ENCODE measurements around the gene CLCN4.

The CLCN4 gene

DNA sequence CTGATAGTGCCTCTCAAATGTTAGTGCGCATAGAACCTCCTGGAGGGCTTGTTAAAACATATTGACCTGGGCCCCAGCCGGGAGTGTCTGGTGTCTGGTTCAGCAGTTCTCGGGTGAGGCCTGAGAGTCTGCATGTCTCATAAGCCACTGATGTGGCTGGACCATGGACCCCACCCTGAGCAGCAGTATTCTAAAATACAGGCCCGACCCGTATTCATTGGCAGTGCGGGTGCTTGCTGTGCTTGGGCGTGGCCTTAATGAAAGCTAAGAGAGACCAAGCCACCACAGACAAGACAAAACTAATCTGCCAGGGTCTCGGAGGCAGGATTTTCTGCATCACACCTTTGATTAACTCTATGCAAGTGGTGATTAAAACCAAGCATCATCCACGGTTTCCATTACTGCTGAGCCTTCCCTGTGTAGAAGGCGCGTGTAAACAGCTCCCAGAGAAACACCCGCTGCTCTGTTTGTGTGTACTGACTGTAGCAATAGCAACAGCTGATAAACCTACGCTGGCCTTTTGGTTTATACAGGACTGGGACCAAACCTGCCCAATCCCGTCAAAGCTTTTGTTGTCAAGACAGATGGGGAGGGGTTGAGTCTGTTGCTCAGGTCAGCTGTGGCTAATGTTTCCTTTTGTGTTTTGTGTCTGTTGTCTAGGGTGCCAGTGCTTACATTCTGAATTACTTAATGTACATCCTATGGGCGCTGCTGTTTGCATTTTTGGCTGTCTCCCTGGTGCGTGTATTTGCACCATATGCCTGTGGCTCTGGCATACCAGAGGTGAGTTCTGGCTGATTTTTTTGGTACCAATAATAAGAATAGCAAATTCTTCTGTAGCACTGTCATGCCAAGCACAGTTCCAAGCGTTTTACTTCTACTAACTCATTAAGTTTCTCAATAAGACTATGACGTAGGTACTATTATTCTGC lies 40.8 kb downstream of the CLCN4 start:
- DNase-seq (ENCODE audit: low read depth): no peak

DNA sequence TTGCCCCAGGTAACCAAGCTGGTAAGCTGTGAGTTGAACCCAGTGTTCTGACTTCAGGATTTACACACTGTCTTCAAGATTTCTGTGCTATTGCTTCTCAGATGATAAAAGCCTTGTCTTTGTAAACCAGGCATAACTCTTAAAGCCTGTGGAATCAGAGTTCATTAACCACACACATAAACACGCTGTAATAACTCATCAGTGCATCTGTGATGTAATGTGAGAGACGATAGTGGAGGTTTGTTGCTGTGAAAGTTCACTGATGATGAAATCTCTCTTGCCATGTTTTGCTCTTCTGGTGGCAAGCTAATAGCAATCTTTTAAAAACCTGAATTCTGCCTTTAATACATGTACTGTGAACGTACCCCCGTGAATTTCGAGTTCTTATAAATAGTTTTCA lies 41.5 kb downstream of the CLCN4 start:
- DNase-seq (ENCODE audit: low read depth): no peak

DNA sequence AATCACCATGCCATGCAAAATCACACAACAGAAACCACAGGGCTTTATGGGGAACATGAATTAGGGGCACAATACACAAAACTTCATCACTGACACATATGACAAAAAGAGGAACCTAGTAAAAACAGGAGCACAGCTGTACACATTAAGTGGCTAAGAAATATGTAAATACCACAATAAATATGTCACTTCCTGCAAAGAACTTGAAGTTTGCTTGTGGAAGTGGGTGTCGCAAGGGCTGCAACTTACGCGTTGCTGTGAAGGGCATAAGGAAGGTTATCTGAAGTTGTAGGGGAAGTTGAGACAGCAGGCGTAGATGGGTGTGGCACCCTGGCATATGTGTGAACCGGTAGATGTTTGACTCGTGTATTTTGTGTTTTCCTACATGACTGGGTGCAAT lies 42.4 kb downstream of the CLCN4 start:
- DNase-seq (ENCODE audit: low read depth): no peak

DNA sequence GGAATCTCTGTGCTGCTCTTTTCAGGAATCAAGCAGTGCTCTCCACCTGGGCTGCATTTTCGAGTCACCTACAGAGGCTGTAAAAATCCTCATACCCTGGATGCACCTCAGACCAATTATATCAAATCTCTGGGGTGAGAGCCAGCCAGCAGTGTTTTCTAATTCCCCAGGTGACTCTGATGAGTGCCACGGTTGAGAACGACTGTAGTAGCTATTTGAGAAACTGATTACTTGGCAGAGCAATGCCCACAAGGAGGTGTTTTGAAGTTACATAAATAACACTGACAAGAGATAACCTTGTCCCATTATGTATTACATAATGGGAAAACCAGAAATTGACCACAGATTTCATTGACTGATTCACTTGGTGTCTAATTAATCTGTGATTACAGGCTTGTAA lies 46.8 kb downstream of the CLCN4 start:
- no peak for DNase-seq (ENCODE audit: low read depth)

DNA sequence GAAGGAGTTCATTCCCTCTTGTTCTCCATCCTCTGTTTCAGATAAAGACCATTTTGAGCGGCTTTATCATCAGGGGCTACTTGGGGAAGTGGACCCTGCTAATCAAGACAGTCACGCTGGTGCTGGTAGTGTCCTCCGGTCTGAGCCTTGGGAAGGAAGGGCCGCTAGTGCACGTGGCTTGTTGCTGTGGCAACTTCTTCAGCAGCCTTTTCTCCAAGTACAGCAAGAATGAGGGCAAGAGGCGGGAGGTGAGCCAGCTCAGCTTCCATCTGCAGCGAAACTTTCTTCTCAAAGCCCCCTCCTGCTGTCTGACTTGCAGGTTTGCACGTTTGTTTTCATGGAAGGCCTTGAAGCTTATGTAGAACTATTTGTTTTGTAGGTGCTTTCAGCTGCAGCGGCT lies 49.5 kb downstream of the CLCN4 start:
- DNase-seq (ENCODE audit: low read depth): no peak

DNA sequence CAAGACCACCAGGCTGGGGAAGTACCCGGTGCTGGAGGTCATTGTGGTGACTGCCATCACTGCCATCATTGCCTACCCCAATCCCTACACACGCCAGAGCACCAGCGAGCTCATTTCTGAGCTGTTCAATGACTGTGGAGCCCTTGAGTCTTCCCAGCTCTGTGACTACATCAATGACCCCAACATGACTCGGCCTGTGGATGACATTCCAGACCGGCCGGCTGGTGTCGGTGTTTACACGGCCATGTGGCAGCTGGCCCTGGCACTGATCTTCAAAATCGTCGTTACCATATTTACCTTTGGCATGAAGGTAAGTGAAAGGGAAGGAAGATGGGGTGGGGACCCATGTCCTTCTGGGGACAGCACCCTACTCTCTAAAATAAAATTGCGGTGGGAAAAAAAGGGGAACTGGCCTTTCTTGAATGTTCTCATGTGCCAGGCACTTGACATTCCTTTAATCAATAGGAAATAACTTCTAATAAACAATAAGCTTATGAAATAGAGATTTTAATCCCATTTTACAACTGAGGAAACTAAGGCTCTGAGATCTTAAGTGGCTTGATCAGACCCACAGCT lies 51.6 kb downstream of the CLCN4 start:
- no peak for DNase-seq (ENCODE audit: low read depth)

DNA sequence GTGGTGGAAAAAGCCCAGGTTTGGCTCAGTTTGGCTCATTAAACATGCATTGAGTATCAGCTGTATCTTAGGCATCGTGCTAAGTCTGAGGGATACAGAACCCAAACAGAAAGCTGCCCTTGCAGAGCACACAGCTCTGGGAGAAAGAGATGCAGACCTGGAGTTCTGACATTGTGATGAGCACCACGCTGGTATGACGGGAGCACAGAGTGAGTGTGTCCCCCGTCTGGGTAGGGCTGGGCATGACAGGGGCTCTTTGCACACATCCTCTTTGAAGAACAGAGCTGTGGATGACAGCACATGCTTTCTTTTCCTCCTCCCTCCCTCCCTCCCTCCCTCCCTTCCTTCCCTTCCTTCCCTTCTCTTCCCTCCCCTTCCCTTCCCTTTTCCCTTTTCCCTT lies 52.2 kb downstream of the CLCN4 start:
- no peak for DNase-seq (ENCODE audit: low read depth)

DNA sequence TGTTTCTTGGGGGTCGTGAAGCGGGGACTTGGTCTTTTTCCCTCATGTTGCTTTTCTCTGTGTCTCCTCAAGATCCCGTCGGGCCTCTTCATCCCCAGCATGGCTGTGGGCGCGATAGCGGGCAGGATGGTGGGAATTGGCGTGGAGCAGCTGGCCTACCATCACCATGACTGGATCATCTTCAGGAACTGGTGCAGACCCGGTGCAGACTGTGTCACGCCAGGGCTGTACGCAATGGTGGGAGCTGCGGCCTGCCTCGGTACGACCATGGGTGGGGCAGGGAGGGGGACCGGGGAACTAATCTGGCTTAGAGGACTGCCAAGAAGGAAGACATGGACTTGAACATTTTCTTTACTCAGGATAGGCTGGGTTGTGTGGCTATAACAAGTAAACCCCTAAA lies 55.6 kb downstream of the CLCN4 start:
- no peak for DNase-seq (ENCODE audit: low read depth)

DNA sequence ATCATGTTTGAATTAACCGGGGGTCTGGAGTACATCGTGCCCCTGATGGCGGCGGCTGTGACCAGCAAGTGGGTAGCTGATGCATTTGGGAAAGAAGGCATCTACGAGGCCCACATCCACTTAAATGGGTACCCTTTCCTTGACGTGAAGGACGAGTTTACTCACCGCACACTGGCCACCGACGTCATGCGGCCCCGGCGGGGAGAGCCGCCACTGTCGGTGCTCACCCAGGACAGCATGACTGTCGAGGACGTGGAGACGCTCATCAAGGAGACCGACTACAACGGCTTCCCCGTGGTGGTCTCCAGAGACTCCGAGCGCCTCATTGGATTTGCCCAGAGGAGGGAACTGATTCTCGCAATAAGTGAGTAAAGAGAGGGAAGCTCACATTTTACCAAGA lies 56.9 kb downstream of the CLCN4 start:
- DNase-seq (ENCODE audit: low read depth): no peak

DNA sequence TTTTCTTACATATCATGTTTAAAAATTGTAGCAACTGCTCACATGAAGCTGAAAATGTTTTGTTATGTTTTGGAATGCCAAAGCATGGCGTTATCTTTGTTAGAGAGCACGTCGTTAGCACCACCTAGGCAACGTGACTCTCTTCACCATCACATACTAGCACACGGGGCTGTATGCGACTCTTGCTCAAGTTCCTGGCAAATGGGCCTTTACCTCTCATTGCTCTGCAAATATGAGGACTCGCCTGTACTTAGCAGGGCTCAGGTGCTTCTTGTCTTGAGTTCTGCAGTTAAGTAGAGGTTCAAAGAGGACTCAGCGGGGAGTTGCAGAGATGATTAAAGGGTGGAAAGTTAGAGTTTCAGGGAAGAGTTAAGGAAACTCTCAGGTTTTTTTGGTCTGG lies 59.4 kb downstream of the CLCN4 start:
- no peak for DNase-seq (ENCODE audit: low read depth)

DNA sequence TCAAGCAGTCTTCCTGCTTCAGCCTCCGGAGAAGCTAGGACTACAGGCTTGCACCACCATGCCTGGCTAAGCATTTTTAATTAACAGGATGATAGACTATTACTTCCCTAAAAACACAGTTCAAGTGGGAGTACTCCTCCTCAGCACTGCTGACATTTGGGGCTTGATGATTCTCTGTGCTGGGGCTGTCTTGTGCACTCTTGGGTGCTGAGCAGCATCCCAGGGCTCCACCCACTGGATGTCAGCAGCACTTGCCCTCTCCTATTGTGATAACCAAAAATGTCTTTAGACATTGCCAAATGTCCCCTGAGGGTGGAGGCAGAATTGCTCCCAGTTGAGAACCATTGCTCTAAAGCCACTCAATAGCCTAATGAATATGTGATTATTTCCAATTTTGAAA lies 60.4 kb downstream of the CLCN4 start:
- DNase-seq (ENCODE audit: low read depth): no peak

DNA sequence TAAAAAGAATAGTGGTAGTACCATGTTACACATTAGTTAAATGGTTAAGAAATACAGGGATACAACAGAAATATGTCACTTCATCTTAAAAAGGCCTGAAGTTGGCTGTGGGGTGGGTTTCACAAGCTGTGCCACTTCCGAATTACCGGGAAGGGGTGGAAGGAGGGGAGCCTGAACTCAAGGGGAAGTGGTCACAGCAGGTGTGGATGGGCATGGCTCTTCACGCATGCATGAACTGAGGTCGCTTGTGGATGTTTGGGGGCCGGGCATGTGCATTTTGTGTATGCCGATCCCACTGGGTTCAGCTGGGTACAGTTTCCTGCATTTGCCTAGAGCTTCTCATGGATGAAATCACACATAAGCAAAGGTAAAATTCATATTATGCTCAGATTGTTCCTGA lies 64.9 kb downstream of the CLCN4 start:
- no peak for DNase-seq (ENCODE audit: low read depth)

DNA sequence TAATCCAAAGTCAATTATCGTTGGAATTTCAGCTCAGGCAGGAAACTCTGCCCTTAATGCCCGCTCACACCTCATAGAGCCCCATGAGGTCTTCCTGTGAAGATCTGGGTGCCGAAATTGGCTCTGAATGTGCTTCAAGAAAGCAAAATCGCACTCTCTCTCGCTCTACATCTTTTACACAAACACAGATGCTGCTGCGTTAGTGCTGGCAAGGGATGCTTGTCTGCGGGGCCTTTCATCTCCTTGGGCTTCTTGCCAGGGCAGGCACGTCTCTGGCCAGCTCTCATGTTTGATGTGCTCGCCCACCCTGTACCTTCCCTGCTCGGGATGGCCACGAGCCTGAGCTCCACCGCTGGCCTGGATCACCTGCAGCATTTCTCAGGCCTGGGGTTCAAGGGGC lies 66.5 kb downstream of the CLCN4 start:
- no peak for DNase-seq (ENCODE audit: low read depth)

DNA sequence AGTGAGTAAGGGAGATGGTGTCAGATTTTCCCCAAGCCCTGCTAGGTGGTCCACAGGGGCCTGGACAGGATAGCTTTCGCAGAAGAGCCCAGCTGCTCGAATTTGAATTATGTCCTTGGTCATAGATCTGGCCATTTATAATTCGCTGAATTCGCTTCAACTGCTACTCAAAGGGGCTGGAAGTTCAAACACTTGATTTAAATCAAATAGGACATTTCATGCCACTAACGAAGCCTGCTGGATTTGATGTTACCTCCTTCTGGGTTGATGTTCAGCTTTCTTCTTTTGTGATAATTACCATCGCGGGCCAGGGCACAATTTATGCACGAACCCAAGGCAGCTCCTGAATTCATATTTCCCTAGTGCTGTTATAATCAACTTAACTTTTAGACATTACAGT lies 67.0 kb downstream of the CLCN4 start:
- DNase-seq (ENCODE audit: low read depth): no peak

DNA sequence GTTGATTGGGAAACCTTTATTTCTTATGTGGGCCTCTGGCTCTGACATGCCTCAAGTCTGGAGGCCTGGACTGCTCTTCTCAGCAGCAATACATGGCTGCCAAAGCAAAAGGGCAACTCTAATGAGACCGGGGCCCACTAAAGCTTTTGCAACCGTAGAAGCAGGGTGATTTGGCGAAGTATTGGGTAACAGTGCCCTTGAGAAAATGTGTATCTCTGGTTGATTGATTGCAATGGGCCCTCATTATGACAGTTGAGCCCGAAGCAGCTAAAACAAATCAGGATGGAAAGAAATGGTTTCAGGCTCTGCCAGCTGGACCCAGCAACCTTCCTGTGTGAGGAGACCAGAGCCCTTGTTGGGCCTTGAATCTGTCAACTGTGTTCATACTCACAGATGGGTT lies 73.4 kb downstream of the CLCN4 start:
- no peak for DNase-seq (ENCODE audit: low read depth)

DNA sequence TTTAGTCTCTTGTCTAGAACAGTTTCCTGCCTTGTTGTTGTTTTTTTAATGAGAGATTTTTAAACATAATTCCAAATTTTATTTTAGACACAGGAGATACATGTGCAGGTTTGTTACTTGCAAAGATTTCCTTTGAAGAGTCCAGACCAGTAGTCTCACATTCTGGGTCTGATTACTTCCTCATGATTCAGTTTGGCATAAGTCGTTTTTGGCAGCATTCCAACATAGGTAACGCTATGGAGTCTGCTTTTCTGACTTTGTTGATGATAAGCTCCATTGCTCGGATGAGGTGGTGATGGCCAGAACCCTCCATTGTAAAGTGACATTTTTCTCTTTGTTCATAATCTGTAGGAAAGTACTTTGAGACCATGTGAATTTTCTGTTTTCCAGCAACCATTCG lies 74.7 kb downstream of the CLCN4 start:
- no peak for DNase-seq (ENCODE audit: low read depth)

DNA sequence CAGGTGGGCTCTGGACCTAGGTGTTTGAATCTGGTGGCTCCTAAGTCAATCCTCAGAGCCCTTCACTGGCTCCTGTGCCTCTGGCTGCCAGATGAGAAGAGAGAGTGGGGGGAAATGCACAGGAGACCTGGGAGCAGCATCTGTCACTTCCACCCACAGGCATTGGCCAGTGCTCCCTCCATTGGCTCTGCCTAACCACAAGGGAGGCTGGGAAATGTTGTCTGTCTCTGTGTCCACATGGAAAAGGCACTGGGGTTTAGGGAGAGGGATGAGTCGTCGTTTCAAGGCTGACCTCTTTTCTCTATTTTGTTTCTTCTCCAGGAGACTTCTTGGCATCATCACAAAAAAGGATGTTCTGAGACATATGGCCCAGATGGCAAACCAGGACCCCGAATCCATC lies 76.4 kb downstream of the CLCN4 start:
- no peak for DNase-seq (ENCODE audit: low read depth)

DNA sequence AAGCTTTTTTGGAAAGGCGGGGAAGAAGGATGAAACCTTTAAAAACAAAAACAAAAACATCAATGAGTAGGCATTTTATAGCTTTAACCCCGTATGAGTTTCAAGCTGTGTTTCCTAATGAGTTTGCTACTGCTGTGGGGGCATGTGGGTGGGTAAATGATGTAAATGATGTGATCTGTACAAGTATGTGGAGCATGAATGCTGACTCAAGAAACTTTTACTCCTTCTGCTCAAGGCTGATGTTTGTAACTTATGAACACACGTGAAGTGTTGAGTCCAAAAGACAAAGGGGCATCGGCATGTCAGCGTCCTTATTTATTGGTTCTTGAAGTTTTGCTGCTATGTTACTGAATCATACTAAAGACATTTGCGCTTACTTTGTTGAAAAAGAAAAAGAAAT lies 76.9 kb downstream of the CLCN4 start:
- DNase-seq (ENCODE audit: low read depth): no peak

DNA sequence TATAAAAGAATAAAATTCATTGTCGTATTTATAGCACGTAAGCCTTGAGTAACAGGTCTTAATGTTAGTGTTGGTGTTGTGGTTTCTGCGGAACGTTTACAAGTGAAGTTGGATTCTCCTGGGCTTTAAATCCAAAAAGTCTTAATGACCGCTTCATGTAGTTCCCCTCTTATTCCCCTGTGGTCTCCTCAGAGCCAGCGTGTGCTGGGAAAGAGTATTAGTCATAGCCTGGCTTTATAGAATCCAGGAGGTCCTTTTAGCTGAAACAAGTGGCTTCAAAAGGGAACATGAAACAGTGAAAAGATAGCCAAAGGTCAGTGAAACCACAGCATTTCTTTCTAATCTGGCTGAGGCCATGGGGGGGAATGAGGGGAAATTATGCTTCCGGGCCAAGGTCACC lies 79.1 kb downstream of the CLCN4 start:
- DNase-seq (ENCODE audit: low read depth): peak; percentile 80

DNA sequence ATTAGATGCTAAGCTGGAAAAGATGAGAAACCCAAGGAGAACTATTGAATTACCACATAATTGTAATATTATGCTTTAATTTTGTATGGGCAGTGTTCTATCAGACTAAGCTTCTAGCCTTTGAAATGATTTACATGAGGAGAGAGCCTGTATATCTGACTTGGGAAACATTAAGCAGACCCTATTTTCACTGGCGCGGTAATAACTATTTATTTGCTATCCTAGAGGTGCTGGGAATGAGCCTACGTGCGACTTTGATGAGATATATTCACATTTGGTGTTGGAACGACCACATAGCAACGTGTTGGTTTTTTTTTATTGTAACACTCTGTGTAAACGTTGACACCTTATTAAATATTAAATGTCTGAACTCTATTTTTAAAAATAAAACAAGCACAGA lies 80.5 kb downstream of the CLCN4 start:
- no peak for DNase-seq (ENCODE audit: low read depth)

DNA sequence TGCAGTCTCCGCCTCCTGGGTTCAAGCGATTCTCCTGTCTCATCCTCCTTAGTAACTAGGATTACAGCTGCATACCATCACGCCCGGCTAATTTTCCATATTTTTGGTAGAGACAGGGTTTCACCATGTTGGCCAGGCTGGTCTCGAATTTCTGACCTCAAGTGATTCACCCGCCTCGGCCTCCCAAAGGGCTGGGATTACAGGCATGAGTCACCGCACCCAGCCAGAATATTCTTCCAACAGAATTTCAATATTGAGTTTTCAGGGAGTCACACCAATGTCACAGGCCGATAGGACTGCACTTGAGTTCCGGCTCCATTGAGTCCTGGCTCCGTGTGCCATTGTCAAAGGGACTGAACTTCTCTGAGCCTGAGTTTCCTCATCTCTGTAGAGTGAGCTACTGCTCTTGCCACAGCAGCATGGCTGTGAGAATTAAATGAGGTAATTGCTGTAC lies 82.9 kb downstream of the CLCN4 start:
- peak; percentile 65 for DNase-seq (ENCODE audit: low read depth)

DNA sequence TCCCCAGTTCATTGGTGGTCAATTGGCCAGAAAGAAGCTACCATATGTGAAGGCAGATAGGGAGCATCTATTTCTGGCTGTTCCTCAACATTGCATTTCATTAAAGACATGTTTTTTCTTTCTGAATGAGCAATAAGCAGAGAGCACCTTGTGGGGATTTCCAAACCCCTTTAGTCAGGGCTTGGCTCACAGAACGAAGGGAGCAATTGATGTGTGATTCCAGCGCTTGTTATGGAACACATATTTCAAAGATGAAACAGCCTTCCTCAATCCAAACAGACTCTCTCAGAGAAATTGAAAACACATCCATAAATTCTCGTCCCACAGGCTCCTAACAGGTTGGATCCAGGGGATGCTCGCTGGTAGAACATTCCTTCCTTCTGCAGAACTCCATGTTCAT lies 84.1 kb downstream of the CLCN4 start:
- DNase-seq (ENCODE audit: low read depth): peak; percentile 64

DNA sequence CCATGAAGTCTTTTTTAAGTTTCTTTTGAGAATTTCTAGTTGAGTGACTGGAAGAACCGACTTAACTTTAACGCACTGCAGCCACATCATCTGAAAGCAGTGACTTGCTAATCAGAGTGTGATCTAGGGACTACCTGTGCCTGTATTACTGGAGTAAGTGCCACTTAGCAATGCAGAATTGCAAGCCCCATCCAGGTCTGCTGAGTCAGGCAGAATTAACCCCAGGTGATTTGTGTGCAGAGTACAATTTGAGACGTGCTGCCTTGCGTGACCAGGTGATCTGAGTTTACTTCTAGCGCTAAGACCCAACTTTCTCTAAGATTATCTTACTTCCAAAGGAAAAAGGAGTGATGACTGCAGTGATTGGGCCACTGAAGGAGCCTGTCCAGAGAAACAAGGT lies 85.3 kb downstream of the CLCN4 start:
- DNase-seq (ENCODE audit: low read depth): no peak

DNA sequence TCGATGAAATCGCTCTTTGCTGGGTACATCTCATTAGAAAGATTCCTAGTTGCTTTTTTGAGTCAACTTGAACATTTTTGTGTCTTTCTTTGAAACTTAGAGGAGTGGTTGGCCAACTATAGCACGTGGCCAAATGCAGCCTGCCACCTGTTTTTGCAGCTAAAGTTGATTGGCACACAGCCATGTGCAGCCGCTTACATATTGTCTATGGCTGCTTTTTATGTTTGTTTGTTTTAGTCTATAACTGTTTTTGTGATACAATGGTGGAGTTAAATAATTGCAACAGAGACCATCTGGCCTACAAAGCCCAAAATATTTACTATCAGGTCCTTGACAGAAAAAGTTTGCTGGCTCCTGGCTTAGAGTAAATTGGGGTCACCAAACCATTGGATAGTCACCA lies 86.3 kb downstream of the CLCN4 start:
- no peak for DNase-seq (ENCODE audit: low read depth)

Measured in stromal cell of bone marrow (primary cell).